Measurements from ENCODE around the gene WDR1.

- TF ChIP-seq, protein P1, sequence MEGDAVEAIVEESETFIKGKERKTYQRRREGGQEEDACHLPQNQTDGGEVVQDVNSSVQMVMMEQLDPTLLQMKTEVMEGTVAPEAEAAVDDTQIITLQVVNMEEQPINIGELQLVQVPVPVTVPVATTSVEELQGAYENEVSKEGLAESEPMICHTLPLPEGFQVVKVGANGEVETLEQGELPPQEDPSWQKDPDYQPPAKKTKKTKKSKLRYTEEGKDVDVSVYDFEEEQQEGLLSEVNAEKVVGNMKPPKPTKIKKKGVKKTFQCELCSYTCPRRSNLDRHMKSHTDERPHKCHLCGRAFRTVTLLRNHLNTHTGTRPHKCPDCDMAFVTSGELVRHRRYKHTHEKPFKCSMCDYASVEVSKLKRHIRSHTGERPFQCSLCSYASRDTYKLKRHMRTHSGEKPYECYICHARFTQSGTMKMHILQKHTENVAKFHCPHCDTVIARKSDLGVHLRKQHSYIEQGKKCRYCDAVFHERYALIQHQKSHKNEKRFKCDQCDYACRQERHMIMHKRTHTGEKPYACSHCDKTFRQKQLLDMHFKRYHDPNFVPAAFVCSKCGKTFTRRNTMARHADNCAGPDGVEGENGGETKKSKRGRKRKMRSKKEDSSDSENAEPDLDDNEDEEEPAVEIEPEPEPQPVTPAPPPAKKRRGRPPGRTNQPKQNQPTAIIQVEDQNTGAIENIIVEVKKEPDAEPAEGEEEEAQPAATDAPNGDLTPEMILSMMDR (IDR thresholded peaks at IDR 0.05): no peak
- TF ChIP-seq POLR2A (IDR thresholded peaks at IDR 0.05): no peak
Observed at GRCh38 chr4:10053635-10054453, 62.8 kb downstream of the WDR1 start.

Data from testis (tissue), 2 donors.